Non-pigmented ciliary epithelial cell (primary cell): ENCODE data around the gene ADRA2A.

Experiments
- DNase-seq: peaks from one replicate; pipeline ENCODE4 v3.0.0-alpha.2; 2010; ENCODE audit warnings: low read depth

The ADRA2A gene

DNA sequence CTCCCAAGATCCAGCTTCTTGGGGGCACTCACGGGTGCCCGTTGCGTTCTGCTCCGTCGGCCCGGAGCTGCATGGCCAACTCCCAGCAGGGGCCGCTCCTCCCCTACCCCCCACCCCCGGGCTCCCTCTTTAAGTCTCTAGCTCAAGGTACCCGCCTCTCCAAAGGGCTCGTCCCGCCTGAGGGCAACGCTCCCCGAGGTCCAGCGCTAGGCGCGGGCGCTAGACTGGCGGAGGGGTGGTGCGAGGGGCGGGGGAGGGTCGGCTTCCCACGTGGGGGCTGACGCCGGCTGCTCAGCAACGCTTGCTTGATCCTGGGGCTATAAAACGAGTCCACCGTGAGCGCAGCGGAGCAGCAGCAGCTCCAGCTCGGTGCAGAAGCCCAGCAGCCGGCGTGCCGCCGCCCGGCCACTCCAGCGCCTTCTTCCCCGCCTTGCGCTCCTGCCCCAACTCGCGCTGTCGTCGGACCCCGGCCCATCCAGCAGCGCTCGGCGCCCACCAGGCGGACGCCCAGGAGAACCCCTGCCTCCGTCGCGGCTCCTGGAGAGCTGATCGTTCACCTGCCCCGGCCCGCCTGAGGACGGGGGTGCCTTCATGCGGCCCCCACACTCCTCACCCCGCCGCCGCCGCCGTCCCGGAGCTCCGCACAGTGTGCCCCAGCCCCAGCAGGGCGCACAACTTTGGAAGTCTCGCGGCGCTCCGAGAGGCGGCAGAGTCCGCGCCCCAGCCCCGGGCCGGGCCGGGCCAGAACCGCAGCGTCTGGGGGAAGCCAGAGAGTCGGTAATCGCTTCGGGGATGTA, at the start of gene ADRA2A:
Gene ADRA2A (plus strand): TSS at position 348 of the 797 bp plus-strand sequence. CDS start 968 bp downstream, outside the sequence.
- DNase-seq: no peak

DNA sequence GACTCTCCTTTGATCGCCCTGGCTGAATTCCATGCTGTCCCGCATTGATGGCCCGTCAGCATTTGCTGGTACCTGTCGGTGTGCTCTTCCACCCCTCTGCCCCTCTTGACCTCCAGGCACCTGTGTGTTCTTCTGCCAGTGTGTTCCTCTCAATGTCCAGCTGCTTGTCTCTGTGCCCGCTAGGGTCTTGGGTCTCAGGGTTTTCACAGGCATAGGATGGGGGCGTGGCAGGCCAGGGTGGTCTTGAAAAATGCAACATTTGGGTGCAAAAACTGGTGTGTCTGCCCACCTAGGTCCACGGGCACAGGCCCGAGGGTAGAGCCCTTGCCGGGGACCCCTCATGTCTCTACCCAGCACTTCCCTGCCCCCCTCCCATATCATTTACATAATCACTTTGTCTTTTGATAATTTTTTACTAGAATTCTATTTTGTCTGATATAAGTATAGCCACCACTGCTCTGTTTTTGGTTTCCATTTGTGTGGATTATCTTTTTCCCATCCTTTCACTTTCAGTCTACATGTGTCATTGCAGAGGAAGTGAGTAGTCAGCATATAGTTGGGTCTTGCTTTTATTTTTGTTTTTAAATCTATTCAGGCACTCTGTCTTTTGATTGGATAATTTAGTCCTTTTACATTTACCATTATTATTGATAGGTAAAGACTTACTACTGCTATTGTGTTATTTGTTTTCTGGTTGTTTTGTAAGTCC, 46.6 kb upstream of the ADRA2A start:
- DNase-seq: no peak

DNA sequence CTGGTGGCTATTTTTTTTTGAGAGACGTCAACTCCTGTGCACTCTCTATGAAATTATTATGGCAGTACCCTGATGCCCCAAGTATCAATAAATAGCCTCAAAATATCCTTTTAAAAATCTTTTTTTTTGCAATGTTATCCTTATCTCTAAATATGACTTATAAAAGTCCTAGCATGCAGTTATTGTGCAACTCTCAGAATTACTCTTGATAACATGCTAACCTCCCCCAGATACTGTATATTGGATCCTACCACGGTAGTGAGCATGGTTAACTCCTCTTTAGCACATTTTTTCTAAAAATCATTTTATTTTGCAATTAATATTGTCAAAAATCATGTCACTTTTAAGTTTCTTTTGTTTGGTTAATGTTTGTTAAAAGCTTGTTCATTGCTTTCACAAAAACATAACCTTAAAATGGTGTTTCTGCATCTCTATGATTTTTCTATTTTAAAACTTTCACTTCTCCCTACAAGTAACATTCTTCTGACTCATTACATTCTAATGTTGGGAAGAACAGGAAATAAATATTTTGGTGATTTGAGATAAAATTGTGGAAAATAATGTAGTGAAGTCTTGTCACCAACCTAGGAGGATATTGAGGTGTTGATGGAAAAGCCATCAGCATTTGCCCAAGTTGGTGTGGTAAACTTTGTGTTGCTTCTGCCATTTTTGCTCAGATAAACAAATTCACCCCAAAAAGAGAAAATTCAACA, 42.1 kb upstream of the ADRA2A start:
- peak; percentile 10 for DNase-seq

- DNase-seq: no peak
These were observed 41.3 kb upstream of the ADRA2A start for GRCh38 chr10:111035542-111035941.

DNA sequence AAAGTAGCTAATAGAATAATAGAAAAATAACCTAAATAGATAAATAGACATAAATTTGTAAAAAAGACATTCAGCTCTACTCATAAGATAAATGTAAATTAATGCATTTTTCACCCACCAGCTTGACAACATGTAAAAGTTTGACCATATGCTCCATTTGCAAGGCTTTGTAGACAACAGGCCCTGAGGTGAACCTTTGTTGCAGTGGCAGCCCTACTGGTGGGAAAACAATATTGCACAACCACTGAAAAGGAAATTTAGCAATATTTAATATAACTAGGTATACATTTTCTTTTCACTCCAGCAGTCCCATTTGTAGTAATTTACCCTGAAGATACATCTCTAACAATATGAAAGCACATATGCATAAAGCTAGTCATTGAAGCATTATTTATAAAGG, 39.0 kb upstream of the ADRA2A start:
- DNase-seq: no peak

DNA sequence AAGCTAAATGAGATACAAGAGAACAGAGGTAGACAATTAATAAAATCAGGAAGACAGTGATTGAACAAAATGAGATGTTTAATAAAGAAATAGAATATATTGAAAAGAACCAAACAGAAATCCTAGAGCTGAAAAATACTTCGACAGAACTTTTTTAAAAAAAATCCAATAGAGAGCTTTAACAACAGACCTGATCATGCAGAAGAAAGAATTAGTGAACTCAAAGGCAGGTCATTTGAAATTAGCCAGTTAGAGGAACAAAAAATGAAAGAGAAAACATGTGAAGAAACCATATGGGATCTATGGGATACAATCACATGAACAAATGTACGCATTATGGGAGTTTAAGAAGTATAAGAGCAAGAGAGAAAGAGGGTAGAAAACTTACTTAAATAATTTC, 37.3 kb upstream of the ADRA2A start:
- DNase-seq: no peak

DNA sequence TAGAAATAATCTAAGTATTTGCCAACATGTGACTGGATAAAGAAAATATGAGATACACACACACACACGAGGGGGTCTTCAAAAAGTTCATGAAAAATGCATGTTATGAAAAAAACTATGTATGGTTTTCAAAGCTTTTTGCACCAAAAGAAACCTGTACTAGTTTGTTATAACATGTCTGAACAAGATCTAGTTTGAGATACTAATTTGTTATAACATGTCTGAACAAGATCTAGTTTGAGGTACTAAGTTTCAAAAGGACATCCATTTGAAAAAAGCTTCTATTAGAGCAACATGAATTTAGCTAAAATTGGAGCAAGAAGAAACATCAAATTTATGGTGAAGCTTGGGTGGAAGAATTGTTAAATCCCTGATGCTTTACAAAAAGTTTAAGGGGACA, 19.8 kb upstream of the ADRA2A start:
- DNase-seq: no peak

- DNase-seq: no peak
These were observed 13.4 kb upstream of the ADRA2A start for GRCh38 chr10:111063471-111063870.

GRCh38 chr10:111072232-111072631, 4.6 kb upstream of the ADRA2A start:
- no peak for DNase-seq

DNA sequence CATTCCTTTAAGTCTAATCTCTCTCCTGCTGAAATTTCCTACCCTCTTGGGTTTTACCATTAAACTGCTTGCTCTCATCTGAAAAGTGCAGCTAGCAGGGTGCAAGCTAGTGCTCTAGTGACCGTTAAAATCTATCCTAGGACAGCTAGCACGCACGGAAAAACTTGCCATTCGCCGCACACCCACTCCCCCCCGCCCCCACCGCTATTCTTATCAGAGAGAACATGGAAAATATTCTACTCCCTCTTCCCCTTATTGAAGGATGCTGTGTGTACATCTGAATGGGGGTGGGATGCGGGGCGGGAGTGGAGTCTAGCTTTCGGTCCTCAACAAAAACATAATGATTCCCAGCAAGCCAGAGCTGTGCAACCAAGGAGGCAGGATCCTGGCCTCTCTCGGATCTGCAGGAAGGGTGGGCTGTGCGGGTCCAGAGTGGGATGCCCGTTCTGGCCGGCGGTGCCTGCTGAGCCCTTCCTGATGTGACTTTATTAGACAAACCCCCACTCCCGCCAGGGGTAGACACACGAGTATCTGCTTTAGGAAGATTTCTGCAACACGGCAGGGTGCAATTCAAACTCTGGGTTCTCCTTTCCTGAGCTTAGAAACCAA, 1.1 kb upstream of the ADRA2A start:
- no peak for DNase-seq

GRCh38 chr10:111076191-111076681, 593 bp upstream of the ADRA2A start:
- no peak for DNase-seq

DNA sequence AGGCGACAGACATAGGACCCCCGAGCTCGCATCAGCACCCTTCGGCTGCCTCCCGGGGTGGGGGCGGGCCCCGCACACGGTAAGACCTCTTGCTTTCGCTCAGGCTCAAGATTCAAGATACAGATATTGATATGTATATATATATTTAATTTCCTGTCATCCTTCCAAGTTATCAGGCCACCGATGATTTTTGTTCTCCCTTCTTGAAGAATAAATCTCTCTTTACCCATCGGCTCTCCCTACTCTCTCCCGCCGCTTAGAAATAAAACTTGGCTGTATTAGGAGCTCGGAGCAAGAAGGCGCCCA, 603 bp downstream of the ADRA2A start:
- DNase-seq: no peak

DNA sequence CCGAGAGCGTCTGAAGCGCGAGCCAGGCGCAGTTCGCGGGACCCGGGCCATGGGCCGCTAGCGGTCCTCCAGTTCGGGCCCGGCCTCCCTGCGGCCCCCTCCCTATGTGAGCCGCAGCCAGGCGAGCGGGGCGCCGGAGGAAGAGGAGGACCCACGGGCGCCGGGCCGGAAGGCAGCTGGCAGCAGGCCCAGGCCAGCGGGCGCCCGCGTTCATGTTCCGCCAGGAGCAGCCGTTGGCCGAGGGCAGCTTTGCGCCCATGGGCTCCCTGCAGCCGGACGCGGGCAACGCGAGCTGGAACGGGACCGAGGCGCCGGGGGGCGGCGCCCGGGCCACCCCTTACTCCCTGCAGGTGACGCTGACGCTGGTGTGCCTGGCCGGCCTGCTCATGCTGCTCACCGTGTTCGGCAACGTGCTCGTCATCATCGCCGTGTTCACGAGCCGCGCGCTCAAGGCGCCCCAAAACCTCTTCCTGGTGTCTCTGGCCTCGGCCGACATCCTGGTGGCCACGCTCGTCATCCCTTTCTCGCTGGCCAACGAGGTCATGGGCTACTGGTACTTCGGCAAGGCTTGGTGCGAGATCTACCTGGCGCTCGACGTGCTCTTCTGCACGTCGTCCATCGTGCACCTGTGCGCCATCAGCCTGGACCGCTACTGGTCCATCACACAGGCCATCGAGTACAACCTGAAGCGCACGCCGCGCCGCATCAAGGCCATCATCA, 1.1 kb downstream of the ADRA2A start:
- DNase-seq: no peak

DNA sequence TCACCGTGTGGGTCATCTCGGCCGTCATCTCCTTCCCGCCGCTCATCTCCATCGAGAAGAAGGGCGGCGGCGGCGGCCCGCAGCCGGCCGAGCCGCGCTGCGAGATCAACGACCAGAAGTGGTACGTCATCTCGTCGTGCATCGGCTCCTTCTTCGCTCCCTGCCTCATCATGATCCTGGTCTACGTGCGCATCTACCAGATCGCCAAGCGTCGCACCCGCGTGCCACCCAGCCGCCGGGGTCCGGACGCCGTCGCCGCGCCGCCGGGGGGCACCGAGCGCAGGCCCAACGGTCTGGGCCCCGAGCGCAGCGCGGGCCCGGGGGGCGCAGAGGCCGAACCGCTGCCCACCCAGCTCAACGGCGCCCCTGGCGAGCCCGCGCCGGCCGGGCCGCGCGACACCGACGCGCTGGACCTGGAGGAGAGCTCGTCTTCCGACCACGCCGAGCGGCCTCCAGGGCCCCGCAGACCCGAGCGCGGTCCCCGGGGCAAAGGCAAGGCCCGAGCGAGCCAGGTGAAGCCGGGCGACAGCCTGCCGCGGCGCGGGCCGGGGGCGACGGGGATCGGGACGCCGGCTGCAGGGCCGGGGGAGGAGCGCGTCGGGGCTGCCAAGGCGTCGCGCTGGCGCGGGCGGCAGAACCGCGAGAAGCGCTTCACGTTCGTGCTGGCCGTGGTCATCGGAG, 1.8 kb downstream of the ADRA2A start:
- no peak for DNase-seq

GRCh38 chr10:111079241-111079760, 2.5 kb downstream of the ADRA2A start:
- DNase-seq: no peak

GRCh38 chr10:111079781-111080180, 3.0 kb downstream of the ADRA2A start:
- DNase-seq: no peak

DNA sequence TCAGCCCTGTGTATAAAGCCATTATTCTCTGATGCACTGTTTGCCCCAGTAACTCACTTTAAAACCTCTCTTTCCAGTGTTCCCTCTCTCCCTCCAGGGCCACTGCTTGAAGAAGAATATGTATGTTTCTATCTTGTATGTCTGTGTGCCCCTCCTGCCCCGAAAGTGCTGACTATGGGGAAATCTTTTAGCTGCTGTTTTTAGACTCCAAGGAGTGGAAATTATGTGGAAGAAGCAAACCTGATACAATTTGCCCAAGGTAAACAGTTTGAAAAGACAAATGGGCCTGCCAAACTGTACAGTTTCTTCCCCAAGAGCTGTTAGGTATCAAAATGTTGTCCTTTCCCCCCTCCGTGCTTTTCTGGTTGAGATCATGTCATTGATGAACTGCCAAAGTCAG, 3.4 kb downstream of the ADRA2A start:
- no peak for DNase-seq

- DNase-seq: no peak
These were observed 4.8 kb downstream of the ADRA2A start for GRCh38 chr10:111081595-111081994.

GRCh38 chr10:111082102-111082975, 5.5 kb downstream of the ADRA2A start:
- DNase-seq: no peak
